AG04449 (cell line): ENCODE results near the gene DOC2A.
"Not testable (repeated sequence)": the region's sequence is repeated elsewhere in the genome, so short reads cannot be mapped to it uniquely, and the experiment has no call there.

ENCODE experiments used
- CTCF ChIA-PET: fragments of 350-600 bp; formaldehyde crosslinking; extraction: SDS; loops from one replicate; lab custom pipeline; 2021; ENCODE audit warnings: antibody characterized with exemption; lab: Yijun Ruan, JAX
- POLR2A ChIA-PET: fragments of 400-600, 350-600 bp; formaldehyde crosslinking; extraction: SDS; loops from one replicate; lab custom pipeline; 2020; ENCODE audit warnings: antibody characterized with exemption, inconsistent platforms; lab: Yijun Ruan, JAX
- DNase-seq: peaks from one replicate; pipeline ENCODE4 v3.0.0-alpha.2; 2010; ENCODE audit warnings: low read depth, low spot score
- H3K4me3 ChIP-seq: 2 replicates; pipeline ENCODE4 v1.5.1; 2011; ENCODE audit warnings: low read depth, mild to moderate bottlenecking, control low read depth, low read length
- CTCF ChIP-seq: IDR thresholded peaks from one replicate; pipeline ENCODE4 v1.5.1; 2011; ENCODE audit warnings: mild to moderate bottlenecking, moderate library complexity, low read length, control low read depth, inconsistent platforms; ENCODE audit not compliant: insufficient read depth; ENCODE audit errors: missing control alignments

The DOC2A gene

GRCh38 chr16:29961127-29961478 is 49.7 kb downstream of the DOC2A start:
- no peak for DNase-seq
- POLR2A ChIA-PET: interaction anchor here (1.2 to 2.7 kb wide), 4 partner anchors 12 to 98 kb away, joined by 4 to 21 read pairs (median 14); partner anchors contain the start of genes CDIPT, KCTD13 and TAOK2
- CTCF ChIA-PET: interaction anchor here (1.0 to 3.5 kb wide), 10 partner anchors 10 to 112 kb away, joined by 3 to 27 read pairs (median 4); partner anchors contain the start of genes TAOK2 and TLCD3B
- peak overlapping the region; percentile 79 for H3K4me3 ChIP-seq
- TF ChIP-seq CTCF: no peak

GRCh38 chr16:29959821-29960220 is 51.0 kb downstream of the DOC2A start:
- CTCF ChIA-PET: interaction anchor here (1.0 to 3.5 kb wide), 2 partner anchors 11 to 15 kb away, joined by 3 to 19 read pairs; no protein-coding TSS in a partner anchor
- POLR2A ChIA-PET: interaction anchor here (2.7 kb wide), 1 partner anchor 15 kb away, joined by 21 read pairs; no protein-coding TSS in a partner anchor
- DNase-seq, H3K4me3 ChIP-seq: not testable (repeated sequence)

- ChIA-PET CTCF (interaction anchor here (3.5 kb wide), 1 partner anchor 15 kb away, joined by 19 read pairs; no protein-coding TSS in a partner anchor), POLR2A (no interaction called here)
These were observed 51.5 kb downstream of the DOC2A start for GRCh38 chr16:29959293-29959692.

DNA sequence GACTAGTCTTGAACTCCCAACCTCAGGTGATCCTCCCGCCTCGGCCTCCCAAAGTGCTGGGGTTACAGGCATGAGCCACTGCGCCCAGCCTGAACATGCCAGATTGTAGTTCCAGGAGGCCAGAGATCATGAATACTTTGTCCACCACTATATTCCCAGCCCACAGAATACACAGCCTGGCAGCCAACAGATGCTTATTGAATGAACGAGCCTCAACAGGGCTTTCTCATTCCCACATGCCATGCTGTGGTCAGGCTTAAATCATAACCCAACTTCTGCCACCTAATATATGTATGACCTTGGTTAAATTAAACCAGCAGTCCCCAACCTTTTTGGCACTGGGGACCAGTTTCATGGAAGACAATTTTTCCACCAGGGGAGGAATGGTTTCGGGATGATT is 52.1 kb downstream of the DOC2A start:
- no peak overlapping the region for H3K4me3 ChIP-seq
- DNase-seq: no peak
- CTCF ChIA-PET: interaction anchor here (3.5 kb wide), 1 partner anchor 14 kb away, joined by 19 read pairs; no protein-coding TSS in a partner anchor
- TF ChIP-seq CTCF: no peak
- POLR2A ChIA-PET: no interaction called here

More at GRCh38 chr16:29959293-29959692, 51.5 kb downstream of the DOC2A start:
- DNase-seq: no peak
- no peak overlapping the region for H3K4me3 ChIP-seq
- no peak for TF ChIP-seq CTCF
